ENCODE measurements around the gene SPRR4.

- TF ChIP-seq CTCF (IDR thresholded peaks at IDR 0.05; ENCODE audit: low read depth, low read length), result no peak
- TF ChIP-seq POLR2A (IDR thresholded peaks at IDR 0.05; ENCODE audit: extremely low read depth, insufficient read length), result no peak
Observed at GRCh38 chr1:152924191-152924590, 46.3 kb upstream of the SPRR4 start.

Data from NB4 (cell line).